ENCODE results near the gene MTPN. TPM values are rescaled to one million over a fixed set of nuclear protein-coding genes. Genes with fewer than 3 reads are reported as not detected.

Gene MTPN
- total RNA-seq, 3 donors from 2014 or later, result 66.5 to 97.0 (median 85.5) TPM

DNA sequence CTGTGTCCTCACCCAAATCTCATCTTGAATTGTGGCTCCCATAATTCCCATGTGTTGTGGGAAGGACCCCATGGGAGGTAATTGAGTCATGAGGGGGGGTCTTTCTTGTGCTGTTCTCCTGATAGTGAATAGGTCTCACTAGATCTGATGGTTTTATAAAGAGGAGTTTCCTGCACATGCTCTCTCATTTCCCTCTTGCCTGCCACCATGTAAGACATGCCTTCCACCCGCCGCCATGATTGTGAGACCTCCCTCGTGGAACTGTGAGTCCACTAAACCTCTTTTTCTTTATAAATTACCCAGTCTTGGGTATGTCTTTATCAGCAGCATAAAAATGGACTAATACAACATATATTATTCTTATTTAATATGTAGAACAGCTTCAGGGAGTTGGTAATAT lies 29.0 kb upstream of the MTPN start:
- no peak overlapping the region for H3K27ac ChIP-seq
- no peaks in the 10 kb centered on the region for H3K4me1 ChIP-seq
- no peaks in the 10 kb centered on the region for H3K27me3 ChIP-seq
- no peak for TF ChIP-seq POLR2A (IDR thresholded peaks at IDR 0.05)
- no peak for TF ChIP-seq CTCF (IDR thresholded peaks at IDR 0.05)
- no peak for TF ChIP-seq POLR2AphosphoS5 (IDR thresholded peaks at IDR 0.05)
- no peaks in the 10 kb centered on the region for H3K36me3 ChIP-seq
- H3K4me3 ChIP-seq, result no peak overlapping the region
- intact Hi-C loops (cut with DNase I; ENCODE audit: low total_unique reads), result no loop called here
- DNase-seq (ENCODE audit: low spot score in 2 of 2), result no peak
- no peaks in the 10 kb centered on the region for H3K9me3 ChIP-seq

DNA sequence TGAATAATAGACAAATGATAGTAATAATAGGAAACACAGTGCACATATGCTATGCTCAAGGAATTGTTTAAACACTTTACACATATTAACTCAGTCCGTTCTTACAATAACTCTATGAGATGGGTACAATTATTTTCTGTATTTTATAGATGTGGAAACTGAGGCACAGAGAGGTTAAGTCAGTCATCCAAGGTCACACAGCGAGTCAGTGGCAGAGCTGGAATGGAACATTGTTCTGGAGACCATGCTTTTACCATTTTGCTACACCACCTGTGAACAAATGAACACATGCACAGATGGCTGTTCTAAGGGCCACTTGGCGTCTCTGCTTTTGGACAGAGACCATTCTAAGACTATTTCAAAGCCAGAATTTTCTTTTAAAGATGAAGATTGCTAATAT lies 26.9 kb upstream of the MTPN start:
- no peak overlapping the region for H3K4me3 ChIP-seq
- H3K27ac ChIP-seq, result no peak overlapping the region

DNA sequence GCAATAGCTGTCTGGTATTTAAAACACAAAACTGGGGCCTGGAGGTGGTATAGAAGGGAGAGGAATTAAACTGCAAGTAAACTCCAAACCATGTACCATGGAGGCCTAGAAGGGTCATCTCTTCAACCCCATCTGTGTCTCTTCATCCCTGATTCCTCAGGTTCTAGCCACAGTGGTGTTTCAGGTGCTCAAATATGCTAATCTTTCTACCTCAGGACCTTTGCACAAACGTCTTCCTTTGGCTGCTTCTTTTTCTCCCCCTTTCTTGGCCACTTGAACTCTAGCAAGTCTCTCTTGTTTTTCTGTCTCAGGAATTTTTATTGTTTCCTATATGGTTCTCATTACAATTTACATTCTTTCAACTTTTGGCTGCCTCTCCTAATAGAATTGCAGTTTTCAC lies 25.6 kb upstream of the MTPN start:
- no peaks in the 10 kb centered on the region for H3K27me3 ChIP-seq
- no peaks in the 10 kb centered on the region for H3K4me1 ChIP-seq
- H3K4me3 ChIP-seq, result no peak overlapping the region
- DNase-seq (ENCODE audit: low spot score in 2 of 2), result no peak
- intact Hi-C loops (cut with DNase I; ENCODE audit: low total_unique reads), result no loop called here
- TF ChIP-seq POLR2A (IDR thresholded peaks at IDR 0.05), result no peak
- TF ChIP-seq CTCF (IDR thresholded peaks at IDR 0.05), result no peak
- no peak for TF ChIP-seq POLR2AphosphoS5 (IDR thresholded peaks at IDR 0.05)
- H3K9me3 ChIP-seq, result no peaks in the 10 kb centered on the region
- no peaks in the 10 kb centered on the region for H3K36me3 ChIP-seq
- no peak overlapping the region for H3K27ac ChIP-seq

More for the DNA sequence above, 26.9 kb upstream of the MTPN start:
- TF ChIP-seq POLR2A (IDR thresholded peaks at IDR 0.05), result no peak
- no peak for TF ChIP-seq CTCF (IDR thresholded peaks at IDR 0.05)
- no peak for TF ChIP-seq POLR2AphosphoS5 (IDR thresholded peaks at IDR 0.05)
- no peaks in the 10 kb centered on the region for H3K27me3 ChIP-seq
- no peaks in the 10 kb centered on the region for H3K4me1 ChIP-seq
- no peaks in the 10 kb centered on the region for H3K9me3 ChIP-seq
- no peak for DNase-seq (ENCODE audit: low spot score in 2 of 2)
- intact Hi-C loops (cut with DNase I; ENCODE audit: low total_unique reads), result no loop called here
- H3K36me3 ChIP-seq, result no peaks in the 10 kb centered on the region

DNA sequence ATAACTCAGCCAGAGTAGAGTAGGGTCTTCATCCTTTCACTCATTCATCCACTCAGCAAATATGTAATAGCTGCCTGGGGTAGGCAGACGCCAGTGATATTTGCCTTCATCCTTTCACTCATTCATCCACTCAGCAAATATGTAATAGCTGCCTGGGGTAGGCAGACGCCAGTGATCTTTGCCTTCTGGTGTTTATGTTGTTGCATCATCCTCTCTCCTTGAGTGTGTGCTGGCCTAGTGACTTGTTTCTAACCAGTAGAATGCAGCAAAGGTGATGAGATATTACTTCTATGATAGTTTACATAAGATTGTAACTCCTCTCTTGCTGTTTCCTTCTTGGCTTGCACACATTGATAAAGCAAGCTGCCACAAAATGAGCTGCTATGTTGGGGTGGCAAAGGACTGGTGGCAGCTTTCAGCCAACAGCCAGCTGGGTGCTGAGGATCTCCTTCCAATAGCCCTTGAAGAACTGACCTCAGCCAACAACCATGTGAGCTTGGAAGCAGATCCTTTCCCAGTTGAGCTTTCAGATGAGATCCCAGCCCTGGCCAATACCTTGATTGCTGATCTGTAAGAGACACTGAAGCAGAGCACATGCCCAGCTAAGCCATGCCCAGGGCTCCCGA lies 23.2 kb upstream of the MTPN start:
- H3K4me1 ChIP-seq, result no peaks in the 10 kb centered on the region
- no peak overlapping the region for H3K4me3 ChIP-seq
- H3K27me3 ChIP-seq, result no peaks in the 10 kb centered on the region
- no peak overlapping the region for H3K27ac ChIP-seq
- no peaks in the 10 kb centered on the region for H3K9me3 ChIP-seq
- no peak for DNase-seq (ENCODE audit: low spot score in 2 of 2)
- TF ChIP-seq POLR2AphosphoS5 (IDR thresholded peaks at IDR 0.05) (no peak), POLR2A (IDR thresholded peaks at IDR 0.05) (no peak), CTCF (IDR thresholded peaks at IDR 0.05) (no peak)
- intact Hi-C loops (cut with DNase I; ENCODE audit: low total_unique reads), result no loop called here
- H3K36me3 ChIP-seq, result no peaks in the 10 kb centered on the region

- no peak for DNase-seq (ENCODE audit: low spot score in 2 of 2)
- Histone ChIP-seq H3K27me3 (no peaks in the 10 kb centered on the region), H3K4me3 (no peak overlapping the region), H3K27ac (no peak overlapping the region), H3K4me1 (no peaks in the 10 kb centered on the region), H3K9me3 (no peaks in the 10 kb centered on the region), H3K36me3 (no peaks in the 10 kb centered on the region)
- intact Hi-C loops (cut with DNase I; ENCODE audit: low total_unique reads), result no loop called here
- TF ChIP-seq POLR2A (IDR thresholded peaks at IDR 0.05), result no peak
- TF ChIP-seq CTCF (IDR thresholded peaks at IDR 0.05), result no peak
- TF ChIP-seq POLR2AphosphoS5 (IDR thresholded peaks at IDR 0.05), result no peak
Observed at GRCh38 chr7:135998081-135998480, 20.9 kb upstream of the MTPN start.

All from breast epithelium (tissue), 4 donors.